HFFc6 (cell line): ENCODE results near the gene RUBCN. TPM values are rescaled to one million over a fixed set of nuclear protein-coding genes. Genes with fewer than 3 reads are reported as not detected.
"Not testable (repeated sequence)": the region's sequence is repeated elsewhere in the genome, so short reads cannot be mapped to it uniquely, and the experiment has no call there.

Source experiments
- DNase-seq: peaks from one replicate; pipeline ENCODE4 v3.0.0-alpha.2; 2018
- H3K27ac Mint-ChIP-seq: 2 replicates; pipeline ENCODE4 v1.8.0; 2020; ENCODE audit warnings: mild to moderate bottlenecking, mixed read lengths
- H3K27me3 Mint-ChIP-seq: 2 replicates; pipeline ENCODE4 v1.8.0; 2021; ENCODE audit warnings: mild to moderate bottlenecking, moderate library complexity, mixed read lengths; ENCODE audit not compliant: insufficient read depth
- H3K36me3 Mint-ChIP-seq: 2 replicates; pipeline ENCODE4 v1.8.0; 2021; ENCODE audit warnings: low read depth, mixed read lengths
- H3K4me1 Mint-ChIP-seq: 2 replicates; pipeline ENCODE4 v1.8.0; 2020; ENCODE audit warnings: low read depth, mixed read lengths
- H3K4me3 Mint-ChIP-seq: 2 replicates; pipeline ENCODE4 v1.8.0; 2020; ENCODE audit warnings: mild to moderate bottlenecking, moderate library complexity, mixed read lengths
- H3K9me3 Mint-ChIP-seq: 2 replicates; pipeline ENCODE4 v1.8.0; 2020; ENCODE audit warnings: mild to moderate bottlenecking, mixed read lengths
- total RNA-seq, 6 experiments: library from RNA; stranded (reverse); fragmentation: NEBNext Ultra II Directional; extraction: Animal tissue kit (Norgen Biotek cat#: 25700); gene quantifications; 2 replicates in 1 of 6; 3 replicates in 5 of 6; pipeline ENCODE4 v1.2.3, GENCODE V29; 2021
- TF ChIP-seq, protein P1 (sequence below): fragments of 200-600 bp; sonication (generic); IDR thresholded peaks from 2 replicates; pipeline ENCODE4 v1.5.0; 2021; ENCODE audit warnings: antibody characterized with exemption, mild to moderate bottlenecking

The RUBCN gene
- total RNA-seq, 6 experiments from 2014 or later, result 27.0 to 30.4 (median 29.4) TPM

DNA sequence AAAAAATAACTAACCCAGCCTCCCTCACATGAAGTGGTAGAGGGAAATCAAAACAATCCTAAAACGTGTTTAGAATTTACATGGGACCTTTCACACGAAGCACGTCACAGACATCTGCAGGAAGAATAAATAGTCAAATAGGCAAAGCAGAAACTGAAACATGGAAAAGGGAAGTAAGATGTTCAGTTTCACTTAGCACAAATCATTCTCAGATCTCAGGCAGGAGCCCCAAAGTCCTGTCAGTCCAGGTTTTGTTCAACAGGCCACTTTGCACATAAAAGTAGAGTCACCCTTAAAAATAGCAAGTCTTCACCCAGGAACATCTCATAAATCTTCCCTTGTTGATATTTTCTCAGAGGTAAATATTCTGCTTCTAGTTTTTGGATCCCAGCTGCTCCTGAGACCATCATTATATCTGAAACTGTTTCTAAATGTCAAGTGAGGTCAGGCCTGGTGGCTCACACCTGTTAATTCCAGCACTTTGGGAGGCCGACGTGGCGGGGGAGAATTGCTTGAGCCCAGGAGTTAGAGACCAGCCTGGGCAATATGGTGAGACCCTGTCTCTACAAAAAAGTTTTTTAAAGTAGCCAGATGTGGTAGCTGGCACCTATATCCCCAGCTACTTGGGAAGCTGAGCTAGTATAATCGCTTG, 1.9 kb downstream of the RUBCN start:
- Mint-ChIP-seq H3K9me3 (no peaks in the 10 kb centered on the region), H3K4me3 (peak overlapping the region; percentile 34), H3K27ac (peak overlapping the region; percentile 21), H3K27me3 (no peaks in the 10 kb centered on the region; the same call in 1 of the 2 replicates), H3K36me3 (peaks cover 17% of the 10 kb centered on the region), H3K4me1 (peaks cover 57% of the 10 kb centered on the region)
- TF ChIP-seq, protein P1, sequence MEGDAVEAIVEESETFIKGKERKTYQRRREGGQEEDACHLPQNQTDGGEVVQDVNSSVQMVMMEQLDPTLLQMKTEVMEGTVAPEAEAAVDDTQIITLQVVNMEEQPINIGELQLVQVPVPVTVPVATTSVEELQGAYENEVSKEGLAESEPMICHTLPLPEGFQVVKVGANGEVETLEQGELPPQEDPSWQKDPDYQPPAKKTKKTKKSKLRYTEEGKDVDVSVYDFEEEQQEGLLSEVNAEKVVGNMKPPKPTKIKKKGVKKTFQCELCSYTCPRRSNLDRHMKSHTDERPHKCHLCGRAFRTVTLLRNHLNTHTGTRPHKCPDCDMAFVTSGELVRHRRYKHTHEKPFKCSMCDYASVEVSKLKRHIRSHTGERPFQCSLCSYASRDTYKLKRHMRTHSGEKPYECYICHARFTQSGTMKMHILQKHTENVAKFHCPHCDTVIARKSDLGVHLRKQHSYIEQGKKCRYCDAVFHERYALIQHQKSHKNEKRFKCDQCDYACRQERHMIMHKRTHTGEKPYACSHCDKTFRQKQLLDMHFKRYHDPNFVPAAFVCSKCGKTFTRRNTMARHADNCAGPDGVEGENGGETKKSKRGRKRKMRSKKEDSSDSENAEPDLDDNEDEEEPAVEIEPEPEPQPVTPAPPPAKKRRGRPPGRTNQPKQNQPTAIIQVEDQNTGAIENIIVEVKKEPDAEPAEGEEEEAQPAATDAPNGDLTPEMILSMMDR, result no peak
- DNase-seq, result no peak

DNA sequence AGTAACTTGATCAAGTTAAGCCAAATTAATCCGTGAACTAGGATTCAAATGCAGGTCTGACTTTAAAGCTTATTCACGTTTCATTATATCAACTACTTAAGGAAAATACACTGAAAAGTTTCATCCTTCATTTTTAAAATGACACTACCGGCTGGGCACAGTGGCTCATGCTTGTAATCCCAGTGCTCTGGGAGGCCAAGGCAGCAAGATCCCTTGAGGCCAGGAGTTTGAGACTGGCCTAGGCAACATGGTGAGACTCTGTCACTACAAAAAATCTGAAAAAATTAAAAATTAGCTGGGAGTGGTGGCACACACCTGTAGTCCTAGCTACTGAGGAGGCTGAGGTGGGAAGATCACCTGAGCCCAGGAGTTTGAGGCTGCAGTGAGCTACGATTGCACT, 3.7 kb downstream of the RUBCN start:
- no peaks in the 10 kb centered on the region; the same call in 1 of the 2 replicates for H3K27me3 Mint-ChIP-seq
- H3K36me3 Mint-ChIP-seq, result peaks cover 25% of the 10 kb centered on the region
- H3K9me3 Mint-ChIP-seq, result no peaks in the 10 kb centered on the region
- no peak overlapping the region for H3K27ac Mint-ChIP-seq
- H3K4me1 Mint-ChIP-seq, result peaks cover 63% of the 10 kb centered on the region
- no peak overlapping the region for H3K4me3 Mint-ChIP-seq
- no peak for DNase-seq
- TF ChIP-seq, protein P1, result no peak

DNA sequence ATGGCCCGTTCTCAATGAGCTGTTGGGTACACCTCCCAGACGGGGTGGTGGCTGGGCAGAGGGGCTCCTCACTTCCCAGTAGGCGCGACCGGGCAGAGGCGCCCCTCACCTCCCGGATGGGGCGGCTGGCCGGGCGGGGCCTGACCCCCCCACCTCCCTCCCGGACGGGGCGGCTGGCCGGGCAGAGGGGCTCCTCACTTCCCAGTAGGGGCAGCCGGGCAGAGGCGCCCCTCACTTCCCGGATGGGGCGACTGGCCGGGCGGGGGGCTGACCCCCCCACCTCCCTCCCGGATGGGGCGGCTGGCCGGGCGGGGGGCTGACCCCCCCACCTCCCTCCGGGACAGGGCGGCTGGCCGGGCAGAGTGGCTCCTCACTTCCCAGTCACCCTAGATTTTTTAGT, 5.2 kb downstream of the RUBCN start:
- H3K4me3 Mint-ChIP-seq, result not testable (repeated sequence)
- Mint-ChIP-seq H3K36me3 (peaks cover 25% of the 10 kb centered on the region), H3K27ac (peak overlapping the region; percentile 94; the same call in 1 of the 2 replicates)

DNA sequence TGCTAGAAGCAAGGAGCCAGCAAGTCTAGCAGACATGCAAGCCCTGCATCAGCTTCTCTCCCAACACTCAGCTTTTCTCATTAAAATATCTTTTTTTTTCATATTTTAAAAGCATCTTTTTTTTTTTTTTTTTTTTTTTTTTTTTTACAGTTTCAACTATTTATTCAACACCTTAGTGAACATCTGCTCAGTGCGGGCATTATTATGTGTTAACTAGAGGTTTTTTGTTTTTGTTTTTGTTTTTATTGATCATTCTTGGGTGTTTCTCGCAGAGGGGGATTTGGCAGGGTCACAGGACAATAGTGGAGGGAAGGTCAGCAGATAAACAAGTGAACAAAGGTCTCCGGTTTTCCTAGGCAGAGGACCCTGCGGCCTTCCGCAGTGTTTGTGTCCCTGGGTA, 5.9 kb downstream of the RUBCN start:
- Mint-ChIP-seq H3K27ac (peak overlapping the region; percentile 94), H3K4me3 (peak overlapping the region; percentile 50; the same call in 1 of the 2 replicates)
- not testable (repeated sequence) for H3K27me3 Mint-ChIP-seq

More for the DNA sequence above, 5.2 kb downstream of the RUBCN start:
- not testable (repeated sequence) for H3K9me3 Mint-ChIP-seq, H3K27me3 Mint-ChIP-seq, DNase-seq
- H3K4me1 Mint-ChIP-seq, result peaks cover 52% of the 10 kb centered on the region

DNA sequence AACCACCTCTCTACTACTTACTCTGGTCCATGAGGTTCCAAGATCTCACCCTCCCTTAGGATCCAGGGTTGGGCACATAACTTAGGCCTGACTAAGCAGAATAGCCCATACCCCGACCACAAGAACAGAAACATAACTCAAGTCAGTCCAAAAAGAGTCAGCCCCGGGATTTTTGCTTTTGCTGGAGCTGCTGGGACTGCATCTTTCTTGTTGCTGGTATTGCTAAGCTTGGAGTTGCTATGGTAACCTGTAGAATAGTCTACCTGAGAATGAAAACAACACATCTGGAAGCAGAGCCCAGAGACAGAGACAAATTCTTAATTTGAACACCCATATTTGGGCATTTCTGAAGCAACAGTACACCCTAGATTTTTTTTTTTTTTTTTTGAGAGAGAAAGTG, 6.5 kb downstream of the RUBCN start:
- Mint-ChIP-seq H3K4me3 (peak overlapping the region; percentile 80), H3K27ac (peak overlapping the region; percentile 94), H3K27me3 (no peaks in the 10 kb centered on the region), H3K4me1 (peaks cover 40% of the 10 kb centered on the region), H3K9me3 (no peaks in the 10 kb centered on the region), H3K36me3 (peaks cover 25% of the 10 kb centered on the region)
- TF ChIP-seq, protein P1, result no peak
- peak; percentile 87 for DNase-seq

More for the DNA sequence above, 5.9 kb downstream of the RUBCN start:
- not testable (repeated sequence) for H3K9me3 Mint-ChIP-seq, DNase-seq
- Mint-ChIP-seq H3K36me3 (peaks cover 25% of the 10 kb centered on the region), H3K4me1 (peaks cover 46% of the 10 kb centered on the region)

DNA sequence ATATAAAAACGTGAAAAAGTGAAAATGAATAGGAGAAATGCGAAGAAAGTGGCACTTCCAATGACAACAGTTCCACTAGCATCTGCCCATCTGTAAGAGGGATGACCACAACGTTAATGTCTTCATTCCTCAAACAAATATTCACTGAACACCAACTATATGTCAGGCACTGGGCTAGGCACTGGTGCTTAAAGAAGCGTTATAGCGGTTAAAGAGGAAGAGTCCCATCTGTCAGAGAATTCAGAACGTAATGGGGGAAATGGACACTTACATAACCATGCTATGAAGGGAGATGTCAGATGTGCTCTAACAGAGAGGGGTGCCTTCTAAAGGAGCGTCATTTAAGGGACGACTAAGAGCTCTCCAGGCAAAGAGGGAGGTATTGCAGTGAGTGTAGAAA, 8.2 kb downstream of the RUBCN start:
- DNase-seq, result no peak
- Mint-ChIP-seq H3K9me3 (no peaks in the 10 kb centered on the region), H3K27me3 (no peaks in the 10 kb centered on the region), H3K4me1 (peaks cover 31% of the 10 kb centered on the region), H3K4me3 (no peak overlapping the region), H3K27ac (peak overlapping the region; percentile 86), H3K36me3 (peaks cover 21% of the 10 kb centered on the region)
- TF ChIP-seq, protein P1, result no peak

DNA sequence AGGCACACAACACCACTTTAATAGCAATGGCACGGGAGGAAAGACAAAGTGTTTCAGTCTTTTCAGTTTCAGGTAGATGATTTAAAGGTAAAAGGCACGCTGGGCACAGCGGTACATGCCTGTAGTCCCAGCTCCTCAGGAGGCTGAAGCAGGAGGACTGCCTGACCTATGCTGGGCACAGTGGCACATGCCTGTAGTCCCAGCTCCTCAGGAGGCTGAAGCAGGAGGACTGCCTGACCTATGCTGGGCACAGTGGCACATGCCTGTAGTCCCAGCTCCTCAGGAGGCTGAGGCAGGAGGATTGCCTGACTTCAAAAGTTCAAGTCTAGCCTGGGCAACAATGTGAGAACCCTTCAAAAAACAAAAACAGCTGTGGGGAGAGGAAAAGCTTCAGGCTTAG, 8.8 kb downstream of the RUBCN start:
- H3K4me3 Mint-ChIP-seq, H3K9me3 Mint-ChIP-seq, H3K27me3 Mint-ChIP-seq, DNase-seq: not testable (repeated sequence)
- peak overlapping the region; percentile 12 for H3K27ac Mint-ChIP-seq
- H3K36me3 Mint-ChIP-seq, result peaks cover 21% of the 10 kb centered on the region
- peaks cover 31% of the 10 kb centered on the region for H3K4me1 Mint-ChIP-seq
